Muscle of back (tissue), 11 donors: ENCODE results near the gene TNN. TPM values are rescaled to one million over a fixed set of nuclear protein-coding genes. Genes with fewer than 3 reads are reported as not detected.

Experiments
- DNase-seq, 3 donors: peaks; one replicate each; pipeline versions ENCODE4 v3.0.0 to v3.0.0-alpha.2; 2013
- polyA plus RNA-seq, 10 donors: library from polyadenylated mRNA; unstranded; fragments of 120-200 nt; gene quantifications; one replicate each; pipeline ENCODE4 v1.2.1, GENCODE V29; 2013; ENCODE audit not compliant: insufficient read length in 10 of 10

Gene TNN
- polyA plus RNA-seq, 10 donors: 3.1 to 6.3 (median 5.1) TPM

GRCh38 chr1:175173531-175173930, 105.9 kb downstream of the TNN start:
- no peak for DNase-seq

- DNase-seq: peak in 1 of 3 donors; percentile 48
These were observed 106.9 kb downstream of the TNN start for GRCh38 chr1:175174309-175175102.

- DNase-seq: no peak
These were observed 108.6 kb downstream of the TNN start for GRCh38 chr1:175176246-175176645.

- DNase-seq: no peak
These were observed 110.4 kb downstream of the TNN start for GRCh38 chr1:175178056-175178455.

GRCh38 chr1:175178456-175178855, 110.8 kb downstream of the TNN start:
- DNase-seq: no peak

- DNase-seq: no peak
These were observed 112.4 kb downstream of the TNN start for GRCh38 chr1:175179837-175180590.

- DNase-seq: no peak
These were observed 114.6 kb downstream of the TNN start for GRCh38 chr1:175182201-175182746.

GRCh38 chr1:175183586-175183985, 116.0 kb downstream of the TNN start:
- DNase-seq: no peak

GRCh38 chr1:175185903-175186302, 118.3 kb downstream of the TNN start:
- no peak for DNase-seq

GRCh38 chr1:175186433-175187160, 119.0 kb downstream of the TNN start:
- no peak for DNase-seq

- no peak for DNase-seq
These were observed 121.3 kb downstream of the TNN start for GRCh38 chr1:175188936-175189335.

GRCh38 chr1:175191659-175192058, 124.0 kb downstream of the TNN start:
- DNase-seq: no peak

GRCh38 chr1:175192111-175192629, 124.5 kb downstream of the TNN start:
- DNase-seq: peak; percentile 28 to 82 (median 65)

- peak; percentile 31 to 85 (median 67) for DNase-seq
These were observed 125.2 kb downstream of the TNN start, which contains the start of gene KIAA0040 for GRCh38 chr1:175192630-175193526. Gene KIAA0040 (minus strand): TSS chr1:175192776. CDS start chr1:175161013, 31,763 bp downstream.

GRCh38 chr1:175193527-175193910, 125.9 kb downstream of the TNN start:
- no peak for DNase-seq

- DNase-seq: no peak
These were observed 127.6 kb downstream of the TNN start for GRCh38 chr1:175195281-175195680.

GRCh38 chr1:175195798-175196197, 128.2 kb downstream of the TNN start:
- no peak for DNase-seq

- no peak for DNase-seq
These were observed 129.9 kb downstream of the TNN start for GRCh38 chr1:175197531-175197930.
